ENCODE measurements around the gene PKIG. TPM values are rescaled to one million over a fixed set of nuclear protein-coding genes. Genes with fewer than 3 reads are reported as not detected.
A peak's percentile ranks its signal among the peaks of the same experiment; 100 is the strongest.
"Not testable (repeated sequence)": the region's sequence is repeated elsewhere in the genome, so short reads cannot be mapped to it uniquely, and the experiment has no call there.

The PKIG gene
- total RNA-seq, 2 donors from 2014 or later, result 2.2 to 4.5 TPM

GRCh38 chr20:44579313-44580081 is 2.9 kb upstream of the PKIG start:
- H3K27me3 Mint-ChIP-seq, result peaks cover 25% of the 10 kb centered on the region
- H3K27ac Mint-ChIP-seq, result no peak overlapping the region
- DNase-seq, result no peak
- no peak overlapping the region for H3K4me3 Mint-ChIP-seq
- H3K9me3 ChIP-seq (ENCODE audit: control insufficient read depth, low read length, poor library complexity, severe bottlenecking), result no peaks in the 10 kb centered on the region
- H3K36me3 Mint-ChIP-seq (ENCODE audit: low read depth), result no peaks in the 10 kb centered on the region
- H3K4me1 Mint-ChIP-seq, result peaks cover 20% of the 10 kb centered on the region
- ATAC-seq, result peak; percentile 47

DNA sequence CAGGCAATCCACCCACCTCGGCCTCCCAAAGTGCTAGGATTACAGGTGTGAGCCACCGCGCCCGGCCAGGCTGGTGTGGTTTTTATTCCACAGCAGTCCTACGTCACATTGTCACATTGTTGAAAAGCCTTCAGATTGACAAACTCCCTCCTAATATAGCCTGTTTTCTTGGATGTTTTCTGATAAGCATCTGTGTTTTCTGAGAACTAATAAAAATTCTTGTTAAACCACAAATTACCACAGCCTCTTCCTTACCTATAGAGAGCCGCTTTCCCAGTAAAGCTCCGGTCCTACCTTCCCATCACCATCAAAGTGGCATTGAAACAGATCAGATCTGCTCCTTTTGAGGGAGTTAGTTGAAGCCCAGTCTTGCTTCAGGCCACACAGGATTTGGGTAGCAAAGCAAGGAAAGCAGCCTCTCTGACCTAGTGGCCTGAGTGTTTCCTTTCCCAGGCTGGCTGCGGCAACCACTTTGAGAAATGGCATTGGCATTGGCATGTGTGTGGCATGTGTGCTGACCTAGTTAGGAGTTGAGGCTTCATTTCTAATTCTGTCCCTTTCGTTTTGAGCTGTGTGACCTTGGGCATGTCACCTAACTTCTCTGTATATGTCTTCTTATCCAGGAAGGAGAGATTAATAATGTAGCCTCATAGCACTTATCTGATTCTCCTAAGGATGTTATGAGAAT is 1.7 kb upstream of the PKIG start:
- Mint-ChIP-seq H3K4me3 (peak overlapping the region; percentile 43), H3K27ac (peak overlapping the region; percentile 29), H3K4me1 (peaks cover 22% of the 10 kb centered on the region), H3K36me3 (ENCODE audit: low read depth) (no peaks in the 10 kb centered on the region), H3K27me3 (peaks cover 25% of the 10 kb centered on the region)
- DNase-seq (no peak), ATAC-seq (no peak)
- no peaks in the 10 kb centered on the region for H3K9me3 ChIP-seq (ENCODE audit: control insufficient read depth, low read length, poor library complexity, severe bottlenecking)

- peak overlapping the region; percentile 21 for H3K4me3 Mint-ChIP-seq
- no peak for DNase-seq
- ATAC-seq, result no peak
- peaks cover 25% of the 10 kb centered on the region for H3K27me3 Mint-ChIP-seq
- no peaks in the 10 kb centered on the region for H3K36me3 Mint-ChIP-seq (ENCODE audit: low read depth)
- no peak overlapping the region for H3K27ac Mint-ChIP-seq
- H3K9me3 ChIP-seq (ENCODE audit: control insufficient read depth, low read length, poor library complexity, severe bottlenecking), result no peaks in the 10 kb centered on the region
- peaks cover 19% of the 10 kb centered on the region for H3K4me1 Mint-ChIP-seq
These were observed 864 bp upstream of the PKIG start for GRCh38 chr20:44581515-44581914.

DNA sequence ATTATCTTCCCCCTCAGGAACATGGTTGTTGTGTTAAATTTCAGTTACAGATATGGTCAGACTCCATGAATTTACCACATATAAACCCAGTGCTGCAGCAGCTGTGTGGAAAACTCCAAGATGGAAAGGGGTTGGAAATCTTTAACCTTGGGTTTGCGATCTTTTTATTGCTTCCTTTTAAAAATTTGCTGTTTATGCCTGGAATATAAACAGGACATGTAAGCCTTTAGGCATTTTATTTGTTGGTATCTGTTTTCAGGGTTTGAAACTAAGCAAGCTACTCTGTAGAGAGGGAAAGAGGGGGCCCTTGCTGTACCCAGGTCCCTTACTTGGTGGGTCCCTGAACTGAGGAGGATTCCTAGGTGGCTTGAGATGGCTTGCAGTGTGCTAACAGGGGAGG is 778 bp downstream of the PKIG start:
- Mint-ChIP-seq H3K36me3 (ENCODE audit: low read depth) (no peaks in the 10 kb centered on the region), H3K4me1 (peaks cover 20% of the 10 kb centered on the region), H3K4me3 (peak overlapping the region; percentile 5), H3K27ac (no peak overlapping the region), H3K27me3 (peaks cover 30% of the 10 kb centered on the region)
- DNase-seq (no peak), ATAC-seq (no peak)
- H3K9me3 ChIP-seq (ENCODE audit: control insufficient read depth, low read length, poor library complexity, severe bottlenecking), result no peaks in the 10 kb centered on the region

DNA sequence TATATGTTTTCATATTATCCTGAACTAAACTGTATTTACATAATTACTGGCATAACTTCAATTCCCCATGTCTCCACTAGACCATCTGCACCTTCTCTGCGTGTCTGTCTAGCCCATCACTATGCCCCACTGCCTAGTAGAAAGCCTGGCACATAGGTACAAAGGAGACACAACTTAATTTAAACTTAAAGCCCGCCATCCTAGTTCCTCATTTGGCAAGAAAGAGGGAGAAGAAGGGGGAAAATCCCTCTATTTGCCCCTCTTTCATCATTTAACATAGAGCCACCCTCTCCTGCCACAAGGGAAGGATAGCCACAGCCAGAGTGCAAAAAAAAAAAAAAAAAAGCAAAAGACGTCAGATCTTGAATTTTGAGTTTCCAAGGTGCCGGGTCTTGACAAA is 1.8 kb downstream of the PKIG start:
- Mint-ChIP-seq H3K36me3 (ENCODE audit: low read depth) (no peaks in the 10 kb centered on the region), H3K27me3 (peaks cover 30% of the 10 kb centered on the region), H3K4me3 (no peak overlapping the region), H3K4me1 (peaks cover 19% of the 10 kb centered on the region), H3K27ac (no peak overlapping the region)
- H3K9me3 ChIP-seq (ENCODE audit: control insufficient read depth, low read length, poor library complexity, severe bottlenecking), result no peaks in the 10 kb centered on the region
- no peak for DNase-seq
- no peak for ATAC-seq

- H3K9me3 ChIP-seq (ENCODE audit: control insufficient read depth, low read length, poor library complexity, severe bottlenecking), result no peaks in the 10 kb centered on the region
- DNase-seq, result no peak
- H3K36me3 Mint-ChIP-seq (ENCODE audit: low read depth), result no peaks in the 10 kb centered on the region
- peak overlapping the region; percentile 57 for H3K4me3 Mint-ChIP-seq
- ATAC-seq, result no peak
- no peak overlapping the region for H3K27ac Mint-ChIP-seq
- H3K27me3 Mint-ChIP-seq, result peaks cover 25% of the 10 kb centered on the region
- H3K4me1 Mint-ChIP-seq, result peaks cover 14% of the 10 kb centered on the region
These were observed 2.9 kb downstream of the PKIG start for GRCh38 chr20:44585057-44585963.

DNA sequence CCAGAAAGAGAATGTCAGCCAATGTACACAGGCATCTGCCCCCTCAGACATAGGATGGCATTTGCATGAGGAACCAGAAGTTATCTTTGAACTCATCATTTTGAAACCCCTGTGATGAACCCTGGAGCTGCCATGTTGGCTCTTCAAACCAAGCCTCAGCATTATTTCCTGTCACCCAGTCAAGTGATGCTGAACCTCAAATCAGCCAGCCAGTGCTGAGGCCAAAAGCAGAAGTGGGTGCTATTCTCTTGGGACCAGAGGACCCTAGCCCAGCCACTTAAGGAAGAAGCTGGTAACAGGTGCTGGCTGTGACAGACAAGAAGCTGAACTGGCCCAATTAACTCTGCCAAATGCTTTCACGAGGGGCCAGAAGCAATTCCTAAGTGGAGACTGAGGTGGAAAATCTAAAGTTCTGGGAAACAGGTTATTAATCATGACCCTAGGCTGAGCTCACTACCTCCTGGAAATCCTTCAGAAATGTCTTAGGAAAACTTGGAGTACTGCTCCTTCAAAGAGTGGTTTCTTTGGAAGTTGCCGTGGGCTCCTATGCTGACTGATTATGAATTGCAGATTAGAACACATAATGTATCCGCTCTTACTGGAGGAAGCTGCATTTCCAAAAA is 4.0 kb downstream of the PKIG start:
- Mint-ChIP-seq H3K4me1 (peaks cover 10% of the 10 kb centered on the region), H3K27me3 (peaks cover 15% of the 10 kb centered on the region), H3K27ac (no peak overlapping the region), H3K36me3 (ENCODE audit: low read depth) (no peaks in the 10 kb centered on the region), H3K4me3 (no peak overlapping the region)
- ATAC-seq (peak; percentile 80), DNase-seq (no peak)
- H3K9me3 ChIP-seq (ENCODE audit: control insufficient read depth, low read length, poor library complexity, severe bottlenecking), result no peaks in the 10 kb centered on the region

DNA sequence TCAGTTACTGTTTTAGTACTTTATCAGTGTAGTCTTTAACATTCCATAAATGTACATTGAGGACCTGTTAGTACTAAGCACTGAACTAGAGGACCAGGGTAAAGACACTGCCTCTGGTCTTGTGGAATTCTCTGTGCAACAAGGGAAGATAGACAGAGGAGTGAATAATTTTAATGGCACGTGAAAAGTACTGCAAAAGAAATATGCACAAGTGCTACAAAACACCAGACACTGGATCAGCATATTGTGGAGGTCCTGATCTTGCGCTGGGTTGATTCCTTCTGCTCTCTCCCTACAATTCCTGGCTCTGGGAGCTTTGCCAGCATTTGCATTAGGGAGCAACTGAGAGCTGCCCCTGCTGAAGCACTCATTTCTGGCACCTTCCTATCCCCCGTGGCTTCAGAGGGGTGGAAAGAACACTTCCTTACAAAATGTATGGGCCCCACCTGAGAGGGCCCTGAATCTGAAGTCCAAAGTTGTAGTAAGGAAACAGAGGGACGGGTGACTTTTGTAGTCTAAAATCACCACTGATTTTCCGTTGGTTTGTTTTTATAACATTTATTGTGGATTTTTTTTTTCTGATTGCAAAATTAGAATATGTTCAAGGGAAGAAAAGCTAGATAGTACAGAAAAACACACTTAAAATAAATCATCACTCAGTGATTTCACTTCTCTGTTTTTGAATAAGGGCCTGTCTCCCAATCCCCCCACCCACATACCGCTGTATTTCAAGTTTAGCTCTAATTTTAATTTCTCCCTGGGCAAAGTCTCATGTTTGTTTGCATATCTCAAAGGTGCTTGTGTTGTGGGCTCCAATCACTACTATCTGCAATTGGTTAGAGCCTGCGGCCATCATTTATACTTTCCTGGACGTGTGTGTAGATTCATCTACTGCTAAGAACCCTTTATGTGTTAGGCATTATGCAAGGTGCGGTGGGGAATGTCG is 4.9 kb downstream of the PKIG start:
- H3K9me3 ChIP-seq (ENCODE audit: control insufficient read depth, low read length, poor library complexity, severe bottlenecking), result no peaks in the 10 kb centered on the region
- H3K36me3 Mint-ChIP-seq (ENCODE audit: low read depth), result no peaks in the 10 kb centered on the region
- peaks cover 4% of the 10 kb centered on the region for H3K4me1 Mint-ChIP-seq
- H3K27ac Mint-ChIP-seq, result no peak overlapping the region
- H3K27me3 Mint-ChIP-seq, result peaks cover 6% of the 10 kb centered on the region
- DNase-seq, result no peak
- no peak overlapping the region for H3K4me3 Mint-ChIP-seq
- no peak for ATAC-seq

DNA sequence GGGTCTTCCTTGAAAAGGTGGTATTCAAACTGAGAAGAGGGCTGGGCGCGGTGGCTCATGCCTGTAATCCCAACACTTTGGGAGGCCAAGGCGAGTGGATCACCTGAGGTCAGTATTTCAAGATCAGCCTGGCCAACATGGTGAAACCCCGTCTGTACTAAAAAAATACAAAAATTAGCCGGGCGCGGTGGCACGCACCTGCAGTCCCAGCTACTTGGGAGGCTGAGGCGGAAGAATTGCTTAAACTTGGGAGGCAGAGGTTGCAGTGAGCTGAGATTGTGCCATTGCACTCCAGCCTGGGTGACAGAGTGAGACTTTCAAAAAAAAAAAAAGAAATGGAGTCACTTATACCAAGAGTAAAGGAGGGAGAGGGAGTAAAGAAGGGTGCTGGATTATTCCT is 5.9 kb downstream of the PKIG start:
- not testable (repeated sequence) for H3K9me3 ChIP-seq (ENCODE audit: control insufficient read depth, low read length, poor library complexity, severe bottlenecking); DNase-seq; H3K27ac Mint-ChIP-seq; H3K4me1 Mint-ChIP-seq; H3K27me3 Mint-ChIP-seq; ATAC-seq; H3K36me3 Mint-ChIP-seq (ENCODE audit: low read depth); H3K4me3 Mint-ChIP-seq

GRCh38 chr20:44589537-44589936 is 7.2 kb downstream of the PKIG start:
- DNase-seq, result no peak
- Mint-ChIP-seq H3K4me3 (no peak overlapping the region), H3K27me3 (peaks cover 5% of the 10 kb centered on the region), H3K4me1 (peaks cover 4% of the 10 kb centered on the region), H3K36me3 (ENCODE audit: low read depth) (no peaks in the 10 kb centered on the region), H3K27ac (no peak overlapping the region)
- no peaks in the 10 kb centered on the region for H3K9me3 ChIP-seq (ENCODE audit: control insufficient read depth, low read length, poor library complexity, severe bottlenecking)
- no peak for ATAC-seq

GRCh38 chr20:44590980-44591778 is 8.8 kb downstream of the PKIG start:
- no peaks in the 10 kb centered on the region for H3K36me3 Mint-ChIP-seq (ENCODE audit: low read depth)
- no peaks in the 10 kb centered on the region for H3K9me3 ChIP-seq (ENCODE audit: control insufficient read depth, low read length, poor library complexity, severe bottlenecking)
- peaks cover 5% of the 10 kb centered on the region for H3K27me3 Mint-ChIP-seq
- H3K4me3 Mint-ChIP-seq, result no peak overlapping the region
- DNase-seq, result no peak
- H3K4me1 Mint-ChIP-seq, result peaks cover 4% of the 10 kb centered on the region
- ATAC-seq, result no peak
- no peak overlapping the region for H3K27ac Mint-ChIP-seq

All from T-helper 17 cell (primary cell).